AG04450 (cell line): ENCODE data around the gene PCDHGB4. TPM values are rescaled to one million over a fixed set of nuclear protein-coding genes. Genes with fewer than 3 reads are reported as not detected.
"Not testable (repeated sequence)": the region's sequence is repeated elsewhere in the genome, so short reads cannot be mapped to it uniquely, and the experiment has no call there.

Experiments used
- CTCF ChIA-PET: fragments of 300-600, 350-600 bp; formaldehyde crosslinking; extraction: SDS; loops from one replicate; lab custom pipeline; 2022; ENCODE audit warnings: antibody characterized with exemption, inconsistent platforms; lab: Charles Lee
- POLR2A ChIA-PET: fragments of 350-600 bp; formaldehyde crosslinking; extraction: SDS; loops from one replicate; lab custom pipeline; 2021; ENCODE audit warnings: antibody characterized with exemption, inconsistent platforms; lab: Yijun Ruan, JAX
- DNase-seq: peaks from one replicate; pipeline ENCODE4 v3.0.0-alpha.2; 2011; ENCODE audit warnings: low read depth, low spot score
- H3K27ac ChIP-seq: one replicate; pipeline ENCODE4 v1.5.1; 2012; ENCODE audit warnings: low read depth, low read length, control low read depth
- H3K27me3 ChIP-seq: one replicate; pipeline ENCODE4 v1.6.0; 2012; ENCODE audit warnings: low read length; ENCODE audit not compliant: control insufficient read depth, insufficient read depth
- H3K4me3 ChIP-seq: 2 replicates; pipeline ENCODE4 v1.5.1; 2011; ENCODE audit warnings: mild to moderate bottlenecking, low read depth, low read length, control low read depth
- H3K9me3 ChIP-seq: 2 replicates; pipeline ENCODE4 v1.5.1; 2012; ENCODE audit warnings: low read length; ENCODE audit not compliant: control insufficient read depth, insufficient read depth
- CTCF ChIP-seq: IDR thresholded peaks from 2 replicates; pipeline ENCODE4 v1.5.1; 2011; ENCODE audit warnings: low read depth, low read length, control low read depth, inconsistent platforms
- polyA plus RNA-seq: library from polyadenylated mRNA; depleted of rRNA; stranded (reverse); fragments of >200 nt; gene quantifications from 2 replicates; pipeline ENCODE4 v1.2.3, GENCODE V29; 2011

The PCDHGB4 gene
- polyA plus RNA-seq, 1 experiment: 10.3 TPM

- no peak for DNase-seq
- Histone ChIP-seq H3K27me3 (no peaks in the 10 kb centered on the region), H3K27ac (no peak overlapping the region), H3K4me3 (peak overlapping the region; percentile 45), H3K9me3 (peaks cover 66% of the 10 kb centered on the region)
- CTCF ChIA-PET: interaction anchor here (0.9 to 2.0 kb wide), 5 partner anchors 14 to 164 kb away, joined by 3 to 18 read pairs (median 10); partner anchors contain the start of gene PCDHGB7
- no peak for TF ChIP-seq CTCF
- POLR2A ChIA-PET: interaction anchor here (1.1 kb wide), 1 partner anchor 161 kb away, joined by 4 read pairs; no protein-coding TSS in a partner anchor
Measured at GRCh38 chr5:141403387-141403786, 15.9 kb downstream of the PCDHGB4 start.

- CTCF ChIA-PET: interaction anchor here (0.9 to 4.7 kb wide), 7 partner anchors 9 to 159 kb away, joined by 3 to 54 read pairs (median 4); partner anchors contain the start of genes PCDHGB3 and PCDHGB7
- peaks cover 63% of the 10 kb centered on the region for H3K9me3 ChIP-seq
- DNase-seq, POLR2A ChIA-PET, H3K27me3 ChIP-seq, H3K27ac ChIP-seq: not testable (repeated sequence)
- TF ChIP-seq CTCF: peak; percentile 51
- peak within 1 kb of the TSS; percentile 35 for H3K4me3 ChIP-seq
Measured at GRCh38 chr5:141407790-141408505, 20.4 kb downstream of the PCDHGB4 start, which contains the start of gene PCDHGB6. Gene PCDHGB6, plus strand, starts transcription at chr5:141408021. Its CDS starts 182 bp downstream, at chr5:141408203.

GRCh38 chr5:141409598-141410306, 22.3 kb downstream of the PCDHGB4 start:
- Histone ChIP-seq H3K27ac (no peak overlapping the region), H3K27me3 (no peaks in the 10 kb centered on the region), H3K4me3 (no peak overlapping the region), H3K9me3 (peaks cover 63% of the 10 kb centered on the region)
- DNase-seq: no peak
- no peak for TF ChIP-seq CTCF
- ChIA-PET CTCF (interaction anchor here (0.7 to 5.0 kb wide), 2 partner anchors 11 to 149 kb away, joined by 5 to 178 read pairs; partner anchors contain the start of gene PCDHGA11), POLR2A (no interaction called here)

GRCh38 chr5:141411575-141411974, 24.1 kb downstream of the PCDHGB4 start:
- ChIA-PET POLR2A (interaction anchor here (0.7 kb wide), 1 partner anchor 698 kb away, joined by 3 read pairs; no protein-coding TSS in a partner anchor), CTCF (interaction anchor here (0.6 to 5.0 kb wide), 5 partner anchors 22 to 152 kb away, joined by 4 to 178 read pairs (median 9); partner anchors contain the start of genes PCDHGA1 and PCDHGB3)
- Histone ChIP-seq H3K27me3 (no peaks in the 10 kb centered on the region), H3K9me3 (peaks cover 58% of the 10 kb centered on the region), H3K27ac (no peak overlapping the region), H3K4me3 (no peak overlapping the region)
- no peak for TF ChIP-seq CTCF
- DNase-seq: no peak
